GM13976 (cell line): ENCODE measurements around the gene PTCSC3.

Source experiments
- DNase-seq: peaks from one replicate; pipeline ENCODE4 v3.0.0; 2012; ENCODE audit warnings: low spot score
- CTCF ChIP-seq: IDR thresholded peaks from 2 replicates; pipeline ENCODE4 v1.5.1; 2012; ENCODE audit warnings: borderline replicate concordance, mild to moderate bottlenecking; ENCODE audit not compliant: insufficient read depth; ENCODE audit errors: extremely low read depth, missing control alignments, control extremely low read depth
- in situ Hi-C: fragments of 300-500 bp; cut with MboI; formaldehyde crosslinking; loops from one replicate; pipeline ENCODE4 v1.12.0; 2022; ENCODE audit warnings: low sequenced_read_pairs, mixed read lengths, inconsistent platforms; ENCODE audit not compliant: unreplicated experiment

PTCSC3 gene

GRCh38 chr14:36097356-36097755 is 79.2 kb downstream of the PTCSC3 start:
- no peak for DNase-seq
- TF ChIP-seq CTCF: no peak
- in situ Hi-C loops: no loop called here

- DNase-seq: no peak
- in situ Hi-C loops: no loop called here
Measured at GRCh38 chr14:36096090-36096489, 80.4 kb downstream of the PTCSC3 start.

GRCh38 chr14:36094963-36095362 is 81.6 kb downstream of the PTCSC3 start:
- TF ChIP-seq CTCF: no peak
- in situ Hi-C loops: no loop called here
- DNase-seq: no peak

More at GRCh38 chr14:36096090-36096489, 80.4 kb downstream of the PTCSC3 start:
- TF ChIP-seq CTCF: no peak

- no peak for TF ChIP-seq CTCF
- in situ Hi-C loops: no loop called here
- no peak for DNase-seq
Measured at GRCh38 chr14:36091096-36091495, 85.4 kb downstream of the PTCSC3 start.

- in situ Hi-C loops: no loop called here
- no peak for DNase-seq
- TF ChIP-seq CTCF: no peak
Measured at GRCh38 chr14:36087411-36087810, 89.1 kb downstream of the PTCSC3 start.

GRCh38 chr14:36086629-36087395 is 89.7 kb downstream of the PTCSC3 start:
- in situ Hi-C loops: no loop called here

More at GRCh38 chr14:36086629-36087395, 89.7 kb downstream of the PTCSC3 start:
- TF ChIP-seq CTCF: no peak
- DNase-seq: no peak
